Fibroblast of skin of abdomen (primary cell): ENCODE results near the gene OPN4.
A peak's percentile ranks its signal among the peaks of the same experiment; 100 is the strongest.

ENCODE experiments used
- DNase-seq: peaks from one replicate; pipeline ENCODE4 v3.0.0-alpha.2; 2013

The OPN4 gene

GRCh38 chr10:86681047-86681446 is 26.7 kb downstream of the OPN4 start:
- DNase-seq: no peak

- no peak for DNase-seq
These were observed 27.5 kb downstream of the OPN4 start for GRCh38 chr10:86681722-86682386.

GRCh38 chr10:86682675-86683074 is 28.3 kb downstream of the OPN4 start:
- DNase-seq: no peak

GRCh38 chr10:86684331-86685097 is 30.2 kb downstream of the OPN4 start:
- DNase-seq: no peak

GRCh38 chr10:86685416-86685815 is 31.1 kb downstream of the OPN4 start:
- no peak for DNase-seq

- no peak for DNase-seq
These were observed 31.7 kb downstream of the OPN4 start for GRCh38 chr10:86685893-86686632.

- DNase-seq: no peak
These were observed 32.6 kb downstream of the OPN4 start for GRCh38 chr10:86686972-86687371.

GRCh38 chr10:86687750-86688149 is 33.4 kb downstream of the OPN4 start:
- DNase-seq: peak; percentile 92

- peak; percentile 74 for DNase-seq
These were observed 34.1 kb downstream of the OPN4 start for GRCh38 chr10:86688398-86688921.

GRCh38 chr10:86689146-86689545 is 34.8 kb downstream of the OPN4 start:
- DNase-seq: no peak

- no peak for DNase-seq
These were observed 35.9 kb downstream of the OPN4 start for GRCh38 chr10:86690231-86690630.

- DNase-seq: no peak
These were observed 36.3 kb downstream of the OPN4 start for GRCh38 chr10:86690657-86691084.

GRCh38 chr10:86691333-86692022 is 37.1 kb downstream of the OPN4 start:
- DNase-seq: no peak

GRCh38 chr10:86692023-86692514 is 37.7 kb downstream of the OPN4 start:
- DNase-seq: no peak

- DNase-seq: no peak
These were observed 38.3 kb downstream of the OPN4 start for GRCh38 chr10:86692664-86693063.

GRCh38 chr10:86693275-86693674 is 38.9 kb downstream of the OPN4 start:
- no peak for DNase-seq

GRCh38 chr10:86693721-86694369 is 39.5 kb downstream of the OPN4 start:
- DNase-seq: peak; percentile 60

GRCh38 chr10:86698207-86698940 is 44.0 kb downstream of the OPN4 start:
- no peak for DNase-seq

- DNase-seq: no peak
These were observed 44.8 kb downstream of the OPN4 start for GRCh38 chr10:86699125-86699524.

- DNase-seq: no peak
These were observed 45.2 kb downstream of the OPN4 start for GRCh38 chr10:86699541-86699940.
